ENCODE data around the gene TMEM14C. TPM values are rescaled to one million over a fixed set of nuclear protein-coding genes. Genes with fewer than 3 reads are reported as not detected.

TMEM14C gene
- total RNA-seq (10 to 100 TPM; 52.8 to 78.7 TPM), polyA plus RNA-seq (100 to 1,000 TPM in 1 of 2 donors, 10 to 100 TPM in 1; 77.9 to 173 TPM)
- long read RNA-seq, donor 1, transcript TMEM14C-201 (6 exons, 1,113 nt): major isoform, 113 of 132 reads
- long read RNA-seq, donor 1, partial matches to known transcripts: 10 of 132 reads
- long read RNA-seq, donor 1, other reads (novel, unspliced or antisense): 5 of 132 reads
- long read RNA-seq, donor 2, transcript TMEM14C-201 (6 exons, 1,113 nt): major isoform, 41 of 71 reads
- long read RNA-seq, donor 2, partial matches to known transcripts: 23 of 71 reads
- long read RNA-seq, donor 2, other reads (novel, unspliced or antisense): 0 of 71 reads
- long read RNA-seq, donor 3, transcript TMEM14C-201 (6 exons, 1,113 nt): major isoform, 83 of 103 reads
- long read RNA-seq, donor 3, partial matches to known transcripts: 17 of 103 reads
- long read RNA-seq, donor 3, other reads (novel, unspliced or antisense): 0 of 103 reads
- long read RNA-seq, donor 4, transcript TMEM14C-201 (6 exons, 1,113 nt): major isoform, 44 of 70 reads
- long read RNA-seq, donor 4, partial matches to known transcripts: 21 of 70 reads
- long read RNA-seq, donor 4, other reads (novel, unspliced or antisense): 0 of 70 reads
- long read RNA-seq, donor 5, transcript TMEM14C-201 (6 exons, 1,113 nt): major isoform, 97 of 117 reads
- long read RNA-seq, donor 5, transcript TMEM14C-205 (6 exons, 1,177 nt): minor isoform, 7 of 117 reads
- long read RNA-seq, donor 5, partial matches to known transcripts: 12 of 117 reads
- long read RNA-seq, donor 5, other reads (novel, unspliced or antisense): 0 of 117 reads

GRCh38 chr6:10722820-10723566 is at the start of gene TMEM14C:
TSS of gene TMEM14C (plus strand) at chr6:10723070. CDS start at chr6:10724614, 1,544 bp downstream.
- peaks cover 0 to 17% (median 12%) of the 10 kb centered on the region in 4 donors for H3K36me3 ChIP-seq (ENCODE audit: control insufficient read depth in 4 of 4, insufficient read depth in 4 of 4, low read length in 4 of 4)
- H3K4me1 ChIP-seq (ENCODE audit: control insufficient read depth in 5 of 5, insufficient read depth in 5 of 5, low read length in 5 of 5): peaks cover 4 to 25% (median 8%) of the 10 kb centered on the region in 5 donors
- no peaks in the 10 kb centered on the region for H3K9me3 ChIP-seq (ENCODE audit: control insufficient read depth in 4 of 4, insufficient read depth in 3 of 4, low read length in 3 of 4)
- DNase-seq (peak; percentile 98 to 99 (median 98)), ATAC-seq (ENCODE audit: insufficient read depth, low FRiP score) (peak; percentile 99)
- peak within 1 kb of the TSS; percentile 37 to 91 for H3K9ac ChIP-seq (ENCODE audit: insufficient read depth in 1 of 2, low read length in 2 of 2)
- TF ChIP-seq, protein P1, sequence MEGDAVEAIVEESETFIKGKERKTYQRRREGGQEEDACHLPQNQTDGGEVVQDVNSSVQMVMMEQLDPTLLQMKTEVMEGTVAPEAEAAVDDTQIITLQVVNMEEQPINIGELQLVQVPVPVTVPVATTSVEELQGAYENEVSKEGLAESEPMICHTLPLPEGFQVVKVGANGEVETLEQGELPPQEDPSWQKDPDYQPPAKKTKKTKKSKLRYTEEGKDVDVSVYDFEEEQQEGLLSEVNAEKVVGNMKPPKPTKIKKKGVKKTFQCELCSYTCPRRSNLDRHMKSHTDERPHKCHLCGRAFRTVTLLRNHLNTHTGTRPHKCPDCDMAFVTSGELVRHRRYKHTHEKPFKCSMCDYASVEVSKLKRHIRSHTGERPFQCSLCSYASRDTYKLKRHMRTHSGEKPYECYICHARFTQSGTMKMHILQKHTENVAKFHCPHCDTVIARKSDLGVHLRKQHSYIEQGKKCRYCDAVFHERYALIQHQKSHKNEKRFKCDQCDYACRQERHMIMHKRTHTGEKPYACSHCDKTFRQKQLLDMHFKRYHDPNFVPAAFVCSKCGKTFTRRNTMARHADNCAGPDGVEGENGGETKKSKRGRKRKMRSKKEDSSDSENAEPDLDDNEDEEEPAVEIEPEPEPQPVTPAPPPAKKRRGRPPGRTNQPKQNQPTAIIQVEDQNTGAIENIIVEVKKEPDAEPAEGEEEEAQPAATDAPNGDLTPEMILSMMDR (IDR thresholded peaks at IDR 0.05; ENCODE audit: control extremely low read depth, extremely low read depth): peak; percentile 32
- peak within 1 kb of the TSS; percentile 91 to 92 for H3K27ac ChIP-seq (ENCODE audit: low read depth in 1 of 2, low read length in 1 of 2)
- 0% methylated on average over 43 to 55 of the region's 55 CpGs for WGBS, 2 donors
- peak within 1 kb of the TSS; percentile 66 for H3K4me3 ChIP-seq
- no peaks in the 10 kb centered on the region for H3K27me3 ChIP-seq (ENCODE audit: control insufficient read depth in 3 of 3, insufficient read depth in 3 of 3, low read length in 2 of 3)

- Histone ChIP-seq H3K27me3 (ENCODE audit: control insufficient read depth in 3 of 3, insufficient read depth in 3 of 3, low read length in 2 of 3) (no peaks in the 10 kb centered on the region), H3K9me3 (ENCODE audit: control insufficient read depth in 4 of 4, insufficient read depth in 3 of 4, low read length in 3 of 4) (no peaks in the 10 kb centered on the region), H3K27ac (ENCODE audit: low read depth in 1 of 2, low read length in 1 of 2) (no peak overlapping the region), H3K4me3 (no peak overlapping the region), H3K9ac (ENCODE audit: insufficient read depth in 1 of 2, low read length in 2 of 2) (no peak overlapping the region), H3K4me1 (ENCODE audit: control insufficient read depth in 5 of 5, insufficient read depth in 5 of 5, low read length in 5 of 5) (peaks cover 0 to 4% (median 0%) of the 10 kb centered on the region in 5 donors), H3K36me3 (ENCODE audit: control insufficient read depth in 4 of 4, insufficient read depth in 4 of 4, low read length in 4 of 4) (no peaks in the 10 kb centered on the region)
- DNase-seq (no peak), ATAC-seq (ENCODE audit: insufficient read depth, low FRiP score) (no peak)
- 94 to 97% methylated on average over 7 of the region's 7 CpGs for WGBS, 2 donors
- TF ChIP-seq, protein P1 (IDR thresholded peaks at IDR 0.05; ENCODE audit: control extremely low read depth, extremely low read depth): no peak
Observed at GRCh38 chr6:10676403-10676802, 46.5 kb upstream of the TMEM14C start.

DNA sequence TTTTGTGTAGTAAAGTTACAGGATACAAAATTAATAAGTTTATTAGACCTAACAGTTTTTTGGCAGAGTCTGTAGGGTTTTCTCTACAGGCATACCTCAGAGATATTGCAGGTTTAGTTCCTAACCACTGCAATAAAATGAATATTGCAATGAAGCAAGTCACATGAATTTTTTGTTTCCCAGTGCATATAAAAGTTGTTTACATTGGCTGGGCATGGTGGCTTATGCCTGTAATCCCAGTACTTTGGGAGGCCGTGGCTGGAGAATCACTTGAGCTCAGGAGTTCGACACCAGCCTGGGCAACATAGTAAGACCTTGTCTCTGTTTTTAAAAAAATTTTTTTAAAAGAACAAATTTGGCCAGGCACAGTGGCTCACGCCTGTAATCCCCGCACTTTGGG is 44.4 kb upstream of the TMEM14C start:
- DNase-seq (no peak), ATAC-seq (ENCODE audit: insufficient read depth, low FRiP score) (no peak)
- TF ChIP-seq, protein P1 (IDR thresholded peaks at IDR 0.05; ENCODE audit: control extremely low read depth, extremely low read depth): no peak
- H3K9me3 ChIP-seq (ENCODE audit: control insufficient read depth in 4 of 4, insufficient read depth in 3 of 4, low read length in 3 of 4): no peaks in the 10 kb centered on the region
- no peaks in the 10 kb centered on the region for H3K27me3 ChIP-seq (ENCODE audit: control insufficient read depth in 3 of 3, insufficient read depth in 3 of 3, low read length in 2 of 3)
- H3K4me1 ChIP-seq (ENCODE audit: control insufficient read depth in 5 of 5, insufficient read depth in 5 of 5, low read length in 5 of 5): no peaks in the 10 kb centered on the region
- H3K4me3 ChIP-seq: no peak overlapping the region
- H3K27ac ChIP-seq (ENCODE audit: low read depth in 1 of 2, low read length in 1 of 2): no peak overlapping the region
- 87 to 97% methylated on average over 4 of the region's 4 CpGs for WGBS, 2 donors
- no peak overlapping the region for H3K9ac ChIP-seq (ENCODE audit: insufficient read depth in 1 of 2, low read length in 2 of 2)
- H3K36me3 ChIP-seq (ENCODE audit: control insufficient read depth in 4 of 4, insufficient read depth in 4 of 4, low read length in 4 of 4): no peaks in the 10 kb centered on the region

All from lung (tissue), 16 donors.